Colonic mucosa (tissue), 4 donors: ENCODE measurements around the gene AQR. TPM values are rescaled to one million over a fixed set of nuclear protein-coding genes. Genes with fewer than 3 reads are reported as not detected.

Experiments used
- DNase-seq: peaks from one replicate; pipeline ENCODE4 v3.0.0-alpha.2; 2020
- H3K27ac ChIP-seq: fragments of 200-600 bp; one replicate; pipeline ENCODE4 v1.8.0; 2021
- H3K27me3 ChIP-seq: fragments of 200-600 bp; one replicate; pipeline ENCODE4 v1.8.0; 2021
- H3K36me3 ChIP-seq: fragments of 200-600 bp; one replicate; pipeline ENCODE4 v1.8.0; 2021
- H3K4me1 ChIP-seq: fragments of 200-600 bp; one replicate; pipeline ENCODE4 v1.8.0; 2021; ENCODE audit warnings: mild to moderate bottlenecking
- H3K4me3 ChIP-seq: fragments of 200-600 bp; one replicate; pipeline ENCODE4 v1.8.0; 2021
- H3K9ac ChIP-seq, 2 donors: one replicate each; pipeline ENCODE4 v1.7.0; 2013; ENCODE audit warnings: control low read depth in 2 of 2, low read depth in 2 of 2, low read length in 2 of 2
- H3K9me3 ChIP-seq: fragments of 200-600 bp; one replicate; pipeline ENCODE4 v1.8.0; 2021
- intact Hi-C: fragments of 100-400 bp; cut with DNase I; formaldehyde crosslinking; loops from one replicate; pipeline ENCODE4 v1.14.1; 2022
- total RNA-seq, 2 donors: library from RNA; stranded (reverse); fragmentation: NEBNext Ultra II Directional in 1 of 2; extraction: Animal tissue kit (Norgen Biotek cat#: 25700) in 1 of 2; gene quantifications; one replicate each; pipeline ENCODE4 v1.2.1, GENCODE V29; 2021
- TF ChIP-seq, protein P1 (sequence below): fragments of 200-600 bp; IDR thresholded peaks from one replicate; pipeline ENCODE4 v1.8.0; 2022; ENCODE audit warnings: antibody characterized with exemption, mild to moderate bottlenecking
- donor health status: healthy.
- donor health status: DM: no; HTN: no; CAD: no.
- donor health status: DM: no; HTN: no; CAD: no.

AQR gene
- total RNA-seq, 2 donors from 2014 or later: 26.5 to 27.0 TPM

GRCh38 chr15:34988027-34988902 is 18.7 kb upstream of the AQR start, which contains the start of gene ZNF770:
ZNF770 (minus strand) TSS chr15:34988287; CDS start chr15:34983434, 4,853 bp downstream.
- H3K4me3 ChIP-seq: peak within 1 kb of the TSS; percentile 82
- H3K27ac ChIP-seq: peak within 1 kb of the TSS; percentile 88
- no peaks in the 10 kb centered on the region for H3K36me3 ChIP-seq
- H3K4me1 ChIP-seq: peaks cover 10% of the 10 kb centered on the region
- no peaks in the 10 kb centered on the region for H3K27me3 ChIP-seq
- no peaks in the 10 kb centered on the region for H3K9me3 ChIP-seq
- intact Hi-C loops: no loop called here
- TF ChIP-seq, protein P1, sequence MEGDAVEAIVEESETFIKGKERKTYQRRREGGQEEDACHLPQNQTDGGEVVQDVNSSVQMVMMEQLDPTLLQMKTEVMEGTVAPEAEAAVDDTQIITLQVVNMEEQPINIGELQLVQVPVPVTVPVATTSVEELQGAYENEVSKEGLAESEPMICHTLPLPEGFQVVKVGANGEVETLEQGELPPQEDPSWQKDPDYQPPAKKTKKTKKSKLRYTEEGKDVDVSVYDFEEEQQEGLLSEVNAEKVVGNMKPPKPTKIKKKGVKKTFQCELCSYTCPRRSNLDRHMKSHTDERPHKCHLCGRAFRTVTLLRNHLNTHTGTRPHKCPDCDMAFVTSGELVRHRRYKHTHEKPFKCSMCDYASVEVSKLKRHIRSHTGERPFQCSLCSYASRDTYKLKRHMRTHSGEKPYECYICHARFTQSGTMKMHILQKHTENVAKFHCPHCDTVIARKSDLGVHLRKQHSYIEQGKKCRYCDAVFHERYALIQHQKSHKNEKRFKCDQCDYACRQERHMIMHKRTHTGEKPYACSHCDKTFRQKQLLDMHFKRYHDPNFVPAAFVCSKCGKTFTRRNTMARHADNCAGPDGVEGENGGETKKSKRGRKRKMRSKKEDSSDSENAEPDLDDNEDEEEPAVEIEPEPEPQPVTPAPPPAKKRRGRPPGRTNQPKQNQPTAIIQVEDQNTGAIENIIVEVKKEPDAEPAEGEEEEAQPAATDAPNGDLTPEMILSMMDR: no peak
- DNase-seq: peak; percentile 78
- H3K9ac ChIP-seq: peak within 1 kb of the TSS; percentile 75 to 99

- intact Hi-C loops: no loop called here
- Histone ChIP-seq H3K4me1 (peaks cover 10% of the 10 kb centered on the region), H3K27ac (peak overlapping the region; percentile 88), H3K36me3 (no peaks in the 10 kb centered on the region), H3K4me3 (peak overlapping the region; percentile 82), H3K9ac (peak overlapping the region; percentile 75 to 99), H3K9me3 (no peaks in the 10 kb centered on the region), H3K27me3 (no peaks in the 10 kb centered on the region)
- peak; percentile 32 for DNase-seq
- TF ChIP-seq, protein P1: no peak
Measured at GRCh38 chr15:34987609-34988026, 18.1 kb upstream of the AQR start.

DNA sequence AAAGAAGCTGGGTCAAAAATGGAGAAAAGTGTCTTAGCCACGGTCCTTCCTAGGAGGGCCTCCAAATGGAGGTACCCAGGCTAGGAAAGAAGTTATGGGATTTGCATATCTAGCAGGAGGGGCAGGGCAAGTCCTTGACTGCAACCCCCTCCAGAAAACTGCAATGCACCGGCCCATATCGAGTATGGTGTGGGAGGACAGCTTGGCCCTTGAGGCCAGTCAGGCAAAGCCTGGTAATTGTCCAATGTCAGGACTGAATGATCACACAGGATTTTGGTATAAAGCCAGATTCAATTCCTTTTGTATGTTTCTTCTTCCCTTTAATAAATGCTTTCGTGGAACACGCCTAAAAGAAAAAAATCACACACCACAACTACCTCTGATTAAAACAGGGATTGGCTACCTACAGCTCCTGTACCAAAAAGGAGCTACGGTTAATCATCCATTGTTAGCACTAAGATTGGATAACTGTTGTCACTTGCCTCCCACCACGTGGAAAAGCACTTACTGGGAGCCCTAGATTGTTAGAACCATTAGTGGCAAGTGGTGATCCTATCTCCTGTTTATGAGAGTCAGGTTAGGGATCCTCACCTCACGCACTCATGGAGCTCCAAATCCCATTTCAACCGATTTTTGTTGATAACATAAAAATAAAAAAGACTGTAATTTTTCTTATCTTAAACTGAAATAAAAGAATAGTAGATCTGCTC is 17.4 kb upstream of the AQR start:
- Histone ChIP-seq H3K9ac (peak overlapping the region; percentile 8 to 27), H3K27me3 (no peaks in the 10 kb centered on the region), H3K4me3 (peak overlapping the region; percentile 82), H3K9me3 (no peaks in the 10 kb centered on the region), H3K27ac (no peak overlapping the region), H3K4me1 (peaks cover 10% of the 10 kb centered on the region), H3K36me3 (no peaks in the 10 kb centered on the region)
- no peak for DNase-seq
- TF ChIP-seq, protein P1: no peak
- intact Hi-C loops: no loop called here

DNA sequence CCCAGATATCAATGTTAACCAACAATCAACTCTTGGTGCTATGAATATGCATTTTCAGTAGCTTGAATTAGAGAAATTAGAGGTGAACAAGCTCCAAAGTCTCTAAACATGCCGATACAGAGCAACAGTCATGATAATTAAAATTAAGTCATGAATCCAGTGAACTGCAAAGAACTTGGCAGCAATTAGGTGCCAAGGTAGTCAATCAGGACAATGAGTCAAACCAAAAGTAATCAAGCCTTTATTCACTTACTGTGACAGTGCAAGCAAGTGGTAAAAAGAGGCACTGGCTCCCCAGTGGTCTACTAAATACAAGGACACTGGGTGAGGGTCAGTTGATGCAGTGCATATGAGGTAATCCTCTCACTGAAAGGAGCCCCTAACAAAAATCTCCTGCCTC is 16.8 kb upstream of the AQR start:
- peaks cover 10% of the 10 kb centered on the region for H3K4me1 ChIP-seq
- H3K9me3 ChIP-seq: no peaks in the 10 kb centered on the region
- TF ChIP-seq, protein P1: no peak
- no peaks in the 10 kb centered on the region for H3K27me3 ChIP-seq
- H3K27ac ChIP-seq: no peak overlapping the region
- H3K9ac ChIP-seq: peak overlapping the region in 1 of 2 donors; percentile 27
- peak overlapping the region; percentile 82 for H3K4me3 ChIP-seq
- DNase-seq: no peak
- no peaks in the 10 kb centered on the region for H3K36me3 ChIP-seq
- intact Hi-C loops: no loop called here

- TF ChIP-seq, protein P1: no peak
- no peaks in the 10 kb centered on the region for H3K36me3 ChIP-seq
- no peaks in the 10 kb centered on the region for H3K9me3 ChIP-seq
- peaks cover 10% of the 10 kb centered on the region for H3K4me1 ChIP-seq
- H3K27me3 ChIP-seq: no peaks in the 10 kb centered on the region
- no peak overlapping the region for H3K9ac ChIP-seq
- no peak overlapping the region for H3K27ac ChIP-seq
- no peak for DNase-seq
- H3K4me3 ChIP-seq: no peak overlapping the region
- intact Hi-C loops: no loop called here
Measured at GRCh38 chr15:34984889-34985630, 15.5 kb upstream of the AQR start.
